ENCODE results near the gene GRM4.
"Not testable (repeated sequence)": the region's sequence is repeated elsewhere in the genome, so short reads cannot be mapped to it uniquely, and the experiment has no call there.

GRM4 gene

GRCh38 chr6:34146021-34146782 lies at the start of gene GRM4:
TSS of gene GRM4 (minus strand) at chr6:34146087. CDS start at chr6:34133496, 12,591 bp downstream.
- TF ChIP-seq CTCF (IDR thresholded peaks at IDR 0.05; ENCODE audit: insufficient read depth, missing control alignments), result no peak
- FAIRE-seq (no peak), DNase-seq (ENCODE audit: insufficient read length, low spot score) (no peak)

- DNase-seq (ENCODE audit: insufficient read length, low spot score) (no peak), FAIRE-seq (no peak)
- TF ChIP-seq CTCF (IDR thresholded peaks at IDR 0.05; ENCODE audit: insufficient read depth, missing control alignments), result no peak
These were observed 48.9 kb upstream of the GRM4 start for GRCh38 chr6:34194772-34195171.

- DNase-seq (ENCODE audit: insufficient read length, low spot score) (no peak), FAIRE-seq (no peak)
- TF ChIP-seq CTCF (IDR thresholded peaks at IDR 0.05; ENCODE audit: insufficient read depth, missing control alignments), result no peak
These were observed 44.7 kb upstream of the GRM4 start for GRCh38 chr6:34190504-34191122.

GRCh38 chr6:34189806-34190503 lies 44.1 kb upstream of the GRM4 start:
- TF ChIP-seq CTCF (IDR thresholded peaks at IDR 0.05; ENCODE audit: insufficient read depth, missing control alignments), result no peak
- DNase-seq (ENCODE audit: insufficient read length, low spot score), result no peak
- no peak for FAIRE-seq

- FAIRE-seq; DNase-seq (ENCODE audit: insufficient read length, low spot score): not testable (repeated sequence)
These were observed 38.8 kb upstream of the GRM4 start for GRCh38 chr6:34184726-34185125.

GRCh38 chr6:34182751-34183531 lies 37.1 kb upstream of the GRM4 start:
- TF ChIP-seq CTCF (IDR thresholded peaks at IDR 0.05; ENCODE audit: insufficient read depth, missing control alignments), result no peak
- FAIRE-seq (no peak), DNase-seq (ENCODE audit: insufficient read length, low spot score) (no peak)

- DNase-seq (ENCODE audit: insufficient read length, low spot score), result no peak
- no peak for TF ChIP-seq CTCF (IDR thresholded peaks at IDR 0.05; ENCODE audit: insufficient read depth, missing control alignments)
- FAIRE-seq, result no peak
These were observed 36.0 kb upstream of the GRM4 start for GRCh38 chr6:34181908-34182307.

Measured in D721Med (cell line).